Stimulated activated CD8-positive, alpha-beta memory T cell treated with anti-CD3 and anti-CD28 coated beads, Interleukin-15, amount 100 ng/mL, for 48 hours (primary cell): Measurements from ENCODE around the gene GREM2.

Source experiments
- DNase-seq, 2 donors: peaks; one replicate each; pipeline ENCODE4 v3.0.0-alpha.2; 2020; ENCODE audit warnings: low read depth in 2 of 2

GREM2 gene

GRCh38 chr1:240455228-240455821 lies 156.6 kb downstream of the GREM2 start:
- no peak for DNase-seq

- DNase-seq: no peak
Observed at GRCh38 chr1:240445369-240445768, 166.6 kb downstream of the GREM2 start.

GRCh38 chr1:240441669-240442068 lies 170.3 kb downstream of the GREM2 start:
- no peak for DNase-seq
